Upper lobe of left lung (tissue), 4 donors: ENCODE measurements around the gene AQP3.

Experiments
- POLR2A ChIP-seq, 4 donors: fragments of 450-650 bp; IDR thresholded peaks; one replicate each; pipeline ENCODE4 v1.5.1; 2016 to 2017; ENCODE audit warnings: antibody characterized with exemption in 4 of 4, mild to moderate bottlenecking in 2 of 4
- POLR2AphosphoS5 ChIP-seq, 2 donors: sonication (generic); formaldehyde crosslinking; IDR thresholded peaks; one replicate each; pipeline ENCODE4 v1.5.1; 2017; ENCODE audit warnings: antibody characterized with exemption in 2 of 2
- TF ChIP-seq, protein P1 (sequence below), 6 experiments: fragments of 450-650 bp in 4 of 6; fragments of 200-600 bp in 2 of 6; sonication (generic) in 2 of 6; IDR thresholded peaks; one replicate each; pipeline ENCODE4 v1.5.1; 2016 to 2019; ENCODE audit warnings: antibody characterized with exemption in 6 of 6

DNA sequence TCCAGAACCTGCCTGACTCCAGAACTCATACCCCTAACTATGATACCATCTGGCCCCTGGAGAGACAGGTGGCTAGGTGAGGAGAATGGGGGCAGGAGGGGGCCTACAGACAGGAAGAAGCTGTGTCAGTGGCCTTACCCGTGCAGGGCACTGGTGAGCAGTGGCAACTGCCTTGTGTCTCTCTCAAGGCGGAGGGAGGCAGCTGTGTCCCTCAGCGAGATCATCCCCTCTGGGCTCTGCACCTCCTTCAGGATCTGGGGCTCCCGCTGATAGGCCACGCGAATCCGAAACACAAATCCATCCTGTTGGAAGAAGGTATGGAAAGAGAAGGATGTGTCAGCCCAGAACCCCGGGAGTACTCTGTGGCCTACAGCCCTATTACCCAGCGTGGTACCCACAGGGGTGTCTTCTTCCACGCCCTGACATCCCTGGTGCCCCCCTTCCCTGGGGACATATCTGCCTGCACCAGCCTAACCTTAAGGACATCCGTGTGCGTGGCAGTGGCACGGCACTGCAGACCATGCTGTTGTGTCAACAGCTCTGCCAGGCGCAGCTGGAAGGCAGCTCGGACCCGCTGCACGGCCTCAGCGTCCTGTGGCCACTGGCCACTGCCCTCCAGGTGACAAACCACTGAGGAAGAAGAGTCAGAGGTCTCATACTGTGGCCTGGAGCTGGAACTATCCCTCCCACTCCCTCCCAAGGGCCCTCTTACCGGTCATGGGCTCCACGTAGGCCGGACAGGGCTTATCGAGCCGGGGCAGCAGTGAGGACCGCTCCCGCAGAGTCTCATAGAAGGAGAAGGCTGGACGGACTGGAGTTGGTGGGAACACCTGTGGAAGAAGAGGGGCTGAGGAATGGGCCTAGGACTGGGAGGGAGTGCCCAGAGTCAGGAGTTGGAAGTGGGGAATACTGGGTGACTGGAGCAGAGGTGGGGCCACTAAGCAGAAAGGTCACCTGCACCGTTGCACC, 18.5 kb upstream of the AQP3 start:
- TF ChIP-seq, protein P1, sequence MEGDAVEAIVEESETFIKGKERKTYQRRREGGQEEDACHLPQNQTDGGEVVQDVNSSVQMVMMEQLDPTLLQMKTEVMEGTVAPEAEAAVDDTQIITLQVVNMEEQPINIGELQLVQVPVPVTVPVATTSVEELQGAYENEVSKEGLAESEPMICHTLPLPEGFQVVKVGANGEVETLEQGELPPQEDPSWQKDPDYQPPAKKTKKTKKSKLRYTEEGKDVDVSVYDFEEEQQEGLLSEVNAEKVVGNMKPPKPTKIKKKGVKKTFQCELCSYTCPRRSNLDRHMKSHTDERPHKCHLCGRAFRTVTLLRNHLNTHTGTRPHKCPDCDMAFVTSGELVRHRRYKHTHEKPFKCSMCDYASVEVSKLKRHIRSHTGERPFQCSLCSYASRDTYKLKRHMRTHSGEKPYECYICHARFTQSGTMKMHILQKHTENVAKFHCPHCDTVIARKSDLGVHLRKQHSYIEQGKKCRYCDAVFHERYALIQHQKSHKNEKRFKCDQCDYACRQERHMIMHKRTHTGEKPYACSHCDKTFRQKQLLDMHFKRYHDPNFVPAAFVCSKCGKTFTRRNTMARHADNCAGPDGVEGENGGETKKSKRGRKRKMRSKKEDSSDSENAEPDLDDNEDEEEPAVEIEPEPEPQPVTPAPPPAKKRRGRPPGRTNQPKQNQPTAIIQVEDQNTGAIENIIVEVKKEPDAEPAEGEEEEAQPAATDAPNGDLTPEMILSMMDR (IDR thresholded peaks at IDR 0.05) = no peak
- TF ChIP-seq POLR2A (IDR thresholded peaks at IDR 0.05) (no peak), POLR2AphosphoS5 (IDR thresholded peaks at IDR 0.05) (no peak)
